ENCODE measurements around the gene KCNH2.
A peak's percentile ranks its signal among the peaks of the same experiment; 100 is the strongest.

KCNH2 gene

DNA sequence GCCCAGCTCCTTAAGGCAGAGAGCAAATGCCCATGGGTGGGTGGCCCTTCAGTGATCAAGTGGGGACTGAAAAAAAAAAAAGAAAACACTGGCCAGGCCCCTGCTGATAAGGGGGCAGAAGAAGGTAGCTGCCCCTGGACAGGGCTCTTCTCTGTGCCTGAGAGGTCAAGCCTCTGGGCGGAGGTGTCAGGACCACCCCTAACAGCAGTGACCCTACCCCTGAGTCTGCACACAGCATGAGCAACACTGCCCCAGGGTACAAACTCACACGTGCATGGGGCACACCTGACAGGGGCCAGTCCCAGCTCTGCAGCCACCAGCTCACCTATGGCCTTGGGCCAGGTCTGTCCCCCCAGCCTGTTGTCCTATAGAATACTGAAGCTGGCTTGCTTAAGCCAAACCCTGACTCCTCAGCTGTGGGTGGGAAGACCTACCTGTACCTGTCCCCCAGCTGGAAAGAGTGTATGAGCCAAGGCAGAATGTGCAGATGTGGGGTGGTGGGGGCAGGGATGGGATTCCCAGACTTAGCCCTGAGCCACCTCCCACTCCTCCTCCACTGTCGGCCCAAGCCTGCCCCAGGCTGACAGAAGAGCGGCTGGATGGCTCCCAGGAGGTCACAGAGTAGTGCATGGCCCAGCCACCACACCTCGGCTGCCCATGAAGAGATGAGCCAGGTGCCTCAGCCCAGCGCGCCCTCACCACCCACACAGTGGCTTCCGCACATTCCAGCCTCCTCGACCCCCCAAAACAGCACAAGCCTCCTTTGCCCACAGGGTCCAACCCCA, 23.7 kb downstream of the KCNH2 start:
- no peak for DNase-seq
- intact Hi-C loops (cut with DNase I) = no loop called here

DNA sequence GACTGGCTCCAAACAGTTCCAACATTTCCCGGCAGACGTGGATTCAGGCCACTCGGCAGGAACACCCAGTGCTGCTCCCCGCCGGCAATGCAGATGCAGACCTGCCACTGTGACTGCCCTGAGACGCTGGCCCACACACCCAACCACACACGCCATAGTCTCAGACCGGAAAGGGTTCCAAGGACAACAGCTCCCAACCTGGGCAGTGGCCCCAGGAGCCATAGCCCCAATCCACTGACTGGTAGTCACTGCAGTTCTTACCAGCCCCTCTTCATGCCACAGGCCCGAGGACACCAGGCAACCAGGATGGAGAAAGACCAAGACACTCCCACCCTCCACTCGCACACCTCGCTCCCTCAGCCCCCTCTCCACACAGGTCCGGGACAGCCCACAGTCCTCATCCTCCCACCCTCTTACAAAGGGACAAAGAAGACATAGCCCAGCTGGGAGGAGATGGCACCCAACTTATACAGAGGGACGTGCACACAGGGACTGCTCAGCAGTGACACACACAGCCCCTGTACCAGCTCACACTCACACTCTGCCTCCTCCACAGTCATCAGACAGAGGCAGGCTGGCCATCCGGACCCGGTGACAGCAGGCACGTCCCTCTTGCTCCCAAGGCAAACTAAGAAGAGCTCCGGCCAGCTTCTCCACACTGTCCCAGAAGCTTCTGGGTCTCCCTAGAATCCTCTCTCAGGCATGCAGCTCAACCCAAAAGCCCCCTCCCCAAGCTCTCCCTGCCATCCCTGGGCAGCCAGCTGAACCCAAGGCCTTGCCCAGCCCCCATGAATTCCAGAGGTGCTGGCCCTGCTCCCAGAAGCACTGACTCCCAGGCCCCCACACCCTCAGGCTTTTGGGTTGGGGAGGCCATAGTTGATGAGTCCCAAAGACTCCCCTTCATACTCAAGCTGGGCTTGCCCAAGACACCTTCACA, 24.8 kb downstream of the KCNH2 start:
- no peak for DNase-seq
- intact Hi-C loops (cut with DNase I) = no loop called here

DNA sequence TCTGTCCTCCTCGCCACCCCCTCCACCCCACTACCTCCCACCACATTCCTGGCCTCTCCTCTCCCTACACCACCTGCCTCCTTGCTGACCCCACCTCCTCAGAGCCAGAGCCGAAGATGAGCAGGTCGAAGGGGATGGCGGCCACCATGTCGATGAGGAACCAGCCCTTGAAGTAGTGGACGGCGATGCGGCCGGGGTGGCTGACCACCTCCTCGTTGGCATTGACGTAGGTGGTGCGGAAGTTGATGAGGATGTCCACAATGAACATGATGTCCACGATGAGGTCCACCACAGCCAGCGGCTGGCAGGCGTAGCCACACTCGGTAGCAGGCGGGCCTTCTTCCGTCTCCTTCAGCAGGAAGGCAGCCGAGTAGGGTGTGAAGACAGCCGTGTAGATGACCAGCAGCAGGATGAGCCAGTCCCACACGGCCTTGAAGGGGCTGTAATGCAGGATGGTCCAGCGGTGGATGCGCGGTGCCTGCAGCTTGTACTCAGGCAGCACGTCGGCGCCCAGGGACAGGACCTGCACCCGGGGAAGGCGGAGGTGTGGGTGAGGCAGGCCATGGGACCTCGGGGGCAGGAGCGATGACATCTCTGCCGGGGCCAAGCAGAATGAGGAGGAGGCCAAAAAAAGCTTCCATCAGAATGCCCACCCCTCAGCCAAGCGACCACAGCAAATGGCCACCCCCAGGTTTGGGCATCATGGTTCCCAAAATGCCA, 25.6 kb downstream of the KCNH2 start:
- intact Hi-C loops (cut with DNase I) = no loop called here

DNA sequence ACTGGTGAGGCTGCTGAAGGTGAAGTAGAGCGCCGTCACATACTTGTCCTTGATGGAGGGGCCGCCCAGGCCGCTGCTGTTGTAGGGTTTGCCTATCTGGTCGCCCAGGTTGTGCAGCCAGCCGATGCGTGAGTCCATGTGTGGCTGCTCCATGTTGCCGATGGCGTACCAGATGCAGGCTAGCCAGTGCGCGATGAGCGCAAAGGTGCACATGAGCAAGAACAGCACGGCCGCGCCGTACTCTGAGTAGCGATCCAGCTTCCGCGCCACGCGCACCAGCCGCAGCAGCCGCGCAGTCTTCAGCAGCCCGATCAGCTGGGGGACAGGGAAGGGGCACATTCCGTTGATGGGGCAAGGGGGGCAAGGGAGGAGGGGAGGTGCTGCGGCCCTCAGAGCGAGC, 26.6 kb downstream of the KCNH2 start:
- intact Hi-C loops (cut with DNase I) = no loop called here
- no peak for DNase-seq

More for the DNA sequence above, 25.6 kb downstream of the KCNH2 start:
- no peak for DNase-seq

DNA sequence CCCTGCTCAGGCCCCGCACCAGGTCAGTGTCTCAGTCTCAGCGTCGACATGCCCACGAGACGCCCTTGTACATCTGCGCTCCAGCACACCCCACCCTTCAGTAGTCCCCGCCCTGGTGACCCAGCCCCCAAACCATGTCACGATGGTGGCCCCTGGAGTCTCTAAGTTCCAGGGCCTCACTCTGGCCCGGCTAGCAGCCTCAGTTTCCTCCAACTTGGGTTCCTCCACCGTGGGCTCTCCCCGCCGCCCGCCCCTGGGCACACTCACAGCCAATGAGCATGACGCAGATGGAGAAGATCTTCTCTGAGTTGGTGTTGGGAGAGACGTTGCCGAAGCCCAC, 27.0 kb downstream of the KCNH2 start:
- DNase-seq = no peak
- intact Hi-C loops (cut with DNase I) = no loop called here

DNA sequence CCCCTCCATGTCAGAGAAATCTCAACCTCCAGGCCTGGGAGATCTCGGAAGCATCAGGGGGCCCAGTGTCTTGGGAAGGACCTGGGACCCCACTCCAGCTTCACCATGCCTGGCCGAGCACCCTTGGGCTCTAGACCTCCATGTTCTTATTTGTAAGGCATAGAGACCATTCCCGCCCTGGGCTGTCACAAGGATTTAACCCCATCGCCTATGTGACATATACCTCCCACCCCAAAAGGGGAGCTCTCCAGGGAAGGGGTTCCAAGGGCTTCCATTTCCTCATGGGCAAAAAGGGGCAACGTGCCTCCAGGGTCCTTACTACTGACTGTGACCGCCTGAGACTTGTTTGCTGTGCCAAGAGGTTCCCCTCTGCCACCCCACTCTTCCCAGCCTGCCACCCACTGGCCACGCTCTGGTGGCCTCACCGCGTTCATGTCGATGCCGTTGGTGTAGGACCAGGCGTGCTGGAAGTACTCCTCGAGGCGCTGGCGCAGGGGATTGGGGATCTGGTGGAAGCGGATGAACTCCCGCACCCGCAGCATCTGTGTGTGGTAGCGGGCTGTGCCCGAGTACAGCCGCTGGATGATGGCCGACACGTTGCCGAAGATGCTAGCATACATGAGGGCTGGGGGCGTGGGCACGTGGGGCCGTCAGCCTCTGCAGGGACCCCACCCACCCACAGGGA, 27.5 kb downstream of the KCNH2 start:
- intact Hi-C loops (cut with DNase I) = no loop called here
- peak in 1 of 42 donors; percentile 23 for DNase-seq

DNA sequence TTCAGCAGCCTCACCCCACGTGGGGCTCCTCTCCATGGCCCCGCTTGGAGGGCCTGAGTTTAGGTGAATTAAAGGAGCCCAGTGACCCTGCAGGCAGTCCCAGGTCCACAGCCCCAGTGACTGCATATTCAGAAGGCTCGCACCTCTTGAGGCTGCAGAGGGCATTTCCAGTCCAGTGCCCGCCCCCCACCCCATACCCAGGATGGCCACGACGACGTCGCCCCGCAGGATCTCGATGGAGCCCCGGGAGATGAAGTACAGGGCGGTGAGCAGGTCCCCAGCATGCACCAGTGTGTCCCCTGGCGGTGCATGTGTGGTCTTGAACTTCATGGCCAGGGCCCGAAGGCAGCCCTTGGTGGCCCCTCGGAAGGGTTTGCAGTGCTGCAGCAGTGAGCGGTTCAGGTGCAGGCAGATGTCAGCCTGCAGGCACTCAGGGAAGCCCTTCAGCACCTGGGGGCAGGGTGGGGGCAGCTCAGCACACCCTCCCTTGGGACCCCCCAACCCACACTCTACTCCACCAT, 28.1 kb downstream of the KCNH2 start:
- DNase-seq = peak in 3 of 42 donors; percentile 8 to 28 (median 11)
- intact Hi-C loops (cut with DNase I) = no loop called here

DNA sequence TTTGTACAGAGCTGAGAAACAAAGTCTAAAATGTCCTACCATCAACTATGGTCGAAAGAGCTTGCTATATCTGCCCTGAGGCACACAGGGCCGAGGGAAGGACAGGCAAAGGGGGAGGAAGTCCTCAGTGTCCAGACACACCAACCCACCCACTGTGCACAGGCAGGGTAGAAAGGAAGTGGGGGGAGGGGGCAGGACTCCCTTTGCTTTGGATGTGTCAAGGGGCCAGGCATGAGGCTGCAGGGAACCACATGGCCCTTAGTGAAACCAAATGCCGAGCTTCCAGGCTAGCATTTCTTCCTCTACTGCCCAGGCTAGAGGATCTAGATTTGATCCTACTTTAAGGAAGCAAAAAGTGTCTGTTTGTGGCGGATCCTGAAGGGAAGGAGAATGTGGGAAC, 28.6 kb downstream of the KCNH2 start:
- DNase-seq = peak in 3 of 42 donors; percentile 14 to 27 (median 24)

DNA sequence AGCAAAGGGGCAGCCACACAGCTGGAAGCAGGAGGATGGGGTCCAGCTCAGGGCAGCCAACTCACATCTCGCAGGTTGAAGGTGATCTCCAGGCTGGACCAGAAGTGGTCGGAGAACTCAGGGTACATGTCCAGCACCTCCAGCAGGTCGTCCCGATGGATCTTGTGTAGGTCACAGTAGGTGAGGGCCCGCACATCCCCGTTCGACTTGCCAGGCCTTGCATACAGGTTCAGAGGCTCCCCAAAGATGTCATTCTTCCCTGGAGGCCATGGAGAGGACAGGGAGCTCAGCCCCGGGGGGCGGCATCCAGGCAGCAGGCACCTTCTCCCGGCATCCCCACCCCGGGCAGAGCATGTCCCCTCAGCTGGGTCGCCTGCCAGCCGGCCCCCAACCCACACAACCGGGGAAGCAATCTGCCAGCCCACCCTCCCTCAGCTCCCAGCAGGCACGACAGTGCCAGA, 29.3 kb downstream of the KCNH2 start:
- intact Hi-C loops (cut with DNase I) = no loop called here
- DNase-seq = peak in 3 of 42 donors; percentile 4 to 24 (median 12)

More for the DNA sequence above, 28.6 kb downstream of the KCNH2 start:
- intact Hi-C loops (cut with DNase I) = no loop called here

DNA sequence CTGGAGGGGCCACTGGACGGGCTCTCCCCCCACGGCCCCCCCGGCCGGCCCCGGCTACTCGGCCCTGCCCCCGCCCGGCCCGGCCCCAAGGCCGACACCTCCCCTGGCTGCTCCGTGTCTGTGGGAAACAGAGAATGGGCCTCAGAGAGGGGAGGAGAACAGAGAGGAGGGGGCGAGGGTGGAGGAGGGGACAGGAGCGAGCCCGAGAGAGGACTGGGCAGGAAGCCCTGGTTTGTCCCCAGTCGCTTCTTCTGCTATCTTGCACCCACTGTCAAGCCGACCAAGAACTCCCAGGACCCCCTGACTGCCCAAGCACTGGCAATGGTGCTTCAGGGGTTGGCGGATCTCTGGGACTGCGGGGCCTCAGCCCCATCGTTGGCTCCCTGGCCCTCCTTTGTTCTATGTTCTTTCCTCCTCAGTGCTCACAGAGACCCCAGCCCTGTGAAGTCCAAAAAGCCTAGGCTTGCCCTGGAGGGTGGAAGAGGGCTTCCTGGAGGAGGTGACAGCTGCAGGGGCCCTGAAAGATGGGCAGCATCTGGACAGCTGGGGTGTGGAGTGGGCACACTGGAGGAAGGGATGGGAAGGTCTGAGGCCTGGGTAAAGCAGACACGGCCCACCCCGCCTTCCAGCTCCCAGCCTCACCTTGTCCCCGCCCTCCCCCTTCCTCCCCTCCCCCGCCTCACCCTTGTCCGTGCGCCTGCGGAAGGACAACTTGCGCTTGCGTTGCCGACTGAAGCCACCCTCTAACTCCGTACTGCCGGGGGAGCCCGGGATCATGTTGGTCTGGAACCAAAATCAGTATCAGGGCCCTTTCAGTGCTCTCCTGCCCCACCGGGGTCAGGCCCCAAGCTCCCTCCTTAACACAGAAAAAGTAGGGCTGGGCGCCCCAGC, 30.1 kb downstream of the KCNH2 start:
- intact Hi-C loops (cut with DNase I) = no loop called here
- peak in 6 of 42 donors; percentile 3 to 29 (median 7) for DNase-seq

DNA sequence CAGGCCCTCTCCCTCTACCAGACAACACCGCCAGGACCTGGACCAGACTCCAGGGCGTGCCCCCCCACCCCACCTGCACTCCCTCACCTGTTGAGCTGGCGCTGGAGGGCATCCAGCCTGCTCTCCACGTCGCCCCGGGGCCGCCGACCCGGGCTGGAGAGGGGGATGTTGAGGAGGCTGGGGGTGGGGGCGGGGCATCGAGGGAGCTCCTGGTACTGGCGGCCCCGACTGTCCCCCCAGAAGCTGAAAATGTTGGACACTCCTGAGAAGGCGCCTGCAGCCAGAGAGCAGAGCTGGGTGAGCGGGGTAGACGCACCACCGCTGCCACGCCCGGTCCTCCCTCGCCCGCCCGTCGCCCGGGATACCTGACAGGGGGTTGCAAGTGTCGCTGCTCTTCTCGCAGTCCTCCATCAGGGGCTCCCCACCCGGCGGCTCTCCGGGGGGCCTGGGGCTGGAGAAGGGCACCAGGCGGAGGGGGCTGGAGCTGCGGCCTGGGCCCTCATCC, 30.8 kb downstream of the KCNH2 start:
- DNase-seq = peak in 9 of 42 donors; percentile 3 to 33 (median 12)
- intact Hi-C loops (cut with DNase I) = no loop called here

DNA sequence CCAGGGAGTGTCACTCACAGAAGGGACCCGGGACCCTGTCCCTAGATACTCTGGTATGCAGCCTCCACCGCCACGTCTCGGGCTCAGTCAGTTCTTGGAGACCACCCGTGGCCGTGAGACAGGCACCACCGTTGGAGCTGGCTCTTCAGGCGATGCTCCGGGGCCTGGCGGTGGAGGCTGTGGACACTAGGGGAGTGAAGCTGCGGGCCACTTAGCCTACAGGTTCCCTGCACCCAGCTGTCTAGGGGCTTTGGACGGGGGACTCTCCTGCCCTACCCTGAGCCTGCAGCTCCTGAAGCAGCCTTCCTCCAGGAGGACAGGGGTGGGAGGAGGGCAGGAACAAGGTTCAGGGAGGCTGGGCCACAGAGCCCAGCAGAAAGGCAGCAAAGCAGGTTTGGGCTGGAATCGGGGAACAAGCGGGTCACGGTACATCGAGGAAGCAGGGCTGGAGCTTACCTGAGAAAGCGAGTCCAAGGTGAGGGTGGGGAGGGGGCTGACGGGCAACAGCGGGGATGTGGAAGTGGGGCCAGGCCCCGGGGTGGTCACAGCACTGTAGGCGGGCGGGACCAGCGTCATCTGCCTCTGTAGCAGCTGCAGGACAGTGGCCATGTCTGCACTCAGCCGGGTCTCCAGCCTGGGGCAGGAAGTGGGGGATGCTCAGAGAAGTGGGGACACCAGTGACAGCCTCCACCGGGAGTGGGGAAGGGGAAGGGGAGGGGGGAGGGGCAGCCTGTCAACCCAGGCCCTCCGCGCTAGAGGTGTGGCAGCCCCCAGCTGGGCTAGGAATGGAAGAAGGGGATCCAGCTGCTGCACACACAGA, 31.5 kb downstream of the KCNH2 start:
- peak in 7 of 42 donors; percentile 10 to 36 (median 26) for DNase-seq
- intact Hi-C loops (cut with DNase I) = no loop called here

DNA sequence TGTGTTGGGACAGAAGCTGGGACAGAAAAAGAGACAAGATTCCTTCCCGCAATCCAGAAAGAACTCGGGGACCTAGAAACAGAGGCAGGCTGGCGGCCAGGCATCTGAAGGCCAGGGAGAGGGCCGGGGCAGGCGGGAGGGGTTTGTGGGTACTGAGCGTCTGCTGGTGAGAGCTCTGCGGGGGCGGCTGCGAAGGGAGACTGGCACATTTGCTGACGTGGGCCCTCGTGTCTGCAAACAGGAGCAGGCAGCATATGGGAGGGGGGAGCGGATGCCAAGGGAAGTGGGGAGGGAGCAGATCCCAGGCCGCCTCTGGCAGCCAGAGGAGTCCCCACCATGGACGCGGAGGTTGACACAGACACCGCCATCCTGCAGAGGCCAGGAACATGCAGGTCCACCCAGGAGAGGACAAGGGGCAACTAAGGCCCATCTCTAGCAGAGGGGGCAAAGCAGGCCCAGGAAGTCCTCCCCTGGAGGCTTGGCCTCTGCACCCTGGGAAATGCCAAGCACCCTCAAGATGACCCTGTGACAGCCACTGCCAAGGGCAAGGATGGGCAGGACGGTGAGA, 32.2 kb downstream of the KCNH2 start:
- intact Hi-C loops (cut with DNase I) = no loop called here
- peak in 39 of 42 donors; percentile 32 to 81 (median 57) for DNase-seq

DNA sequence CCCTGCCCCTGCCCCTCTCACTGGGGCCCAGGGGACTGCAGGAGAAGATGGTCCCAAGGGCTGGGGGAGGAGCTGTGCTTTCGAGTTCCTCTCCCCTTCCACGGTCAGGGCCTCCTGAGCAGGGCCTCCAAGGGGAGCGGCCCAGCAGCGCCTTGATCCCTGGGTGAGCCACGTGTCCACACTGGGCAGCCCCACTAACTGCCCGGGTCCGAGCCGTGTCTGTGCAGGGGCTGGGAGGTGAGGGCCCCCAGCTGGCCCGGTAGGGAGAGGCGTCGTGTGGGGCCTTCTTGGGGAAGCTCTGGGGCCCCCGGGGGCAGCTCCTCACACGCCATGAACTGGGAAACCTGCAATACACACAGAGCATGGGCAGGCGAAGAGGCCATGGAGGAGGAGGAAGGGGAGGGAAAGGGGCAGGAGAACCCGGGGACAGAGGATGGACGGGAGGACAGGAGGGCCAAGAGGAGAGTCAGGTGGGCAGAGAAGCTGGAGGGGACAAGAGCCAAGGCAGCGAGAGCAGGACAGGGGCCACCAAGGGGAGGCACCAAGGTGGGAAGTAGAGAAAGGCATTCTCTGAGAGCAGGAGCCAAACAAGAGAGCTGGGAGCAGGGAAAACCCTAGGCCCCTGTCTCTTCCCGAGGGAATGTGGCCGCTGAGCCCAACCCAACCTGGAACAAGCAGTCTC, 32.8 kb downstream of the KCNH2 start:
- intact Hi-C loops (cut with DNase I) = no loop called here
- DNase-seq = peak in 9 of 42 donors; percentile 2 to 37 (median 10)

Measured in head of caudate nucleus (tissue), 42 donors.